Measurements from ENCODE around the gene ITGBL1.

The ITGBL1 gene

GRCh38 chr13:101634142-101634541, 181.7 kb downstream of the ITGBL1 start:
- no peak for FAIRE-seq

- no peak for FAIRE-seq
Measured at GRCh38 chr13:101639711-101640110, 187.2 kb downstream of the ITGBL1 start.

- peak; percentile 36 for FAIRE-seq
Measured at GRCh38 chr13:101640788-101641400, 188.4 kb downstream of the ITGBL1 start.

GRCh38 chr13:101645871-101646270, 193.4 kb downstream of the ITGBL1 start:
- FAIRE-seq = no peak

- FAIRE-seq = no peak
Measured at GRCh38 chr13:101647760-101648159, 195.3 kb downstream of the ITGBL1 start.

GRCh38 chr13:101648766-101649487, 196.5 kb downstream of the ITGBL1 start:
- FAIRE-seq = no peak

GRCh38 chr13:101649488-101650126, 197.1 kb downstream of the ITGBL1 start:
- no peak for FAIRE-seq

GRCh38 chr13:101654883-101655282, 202.4 kb downstream of the ITGBL1 start:
- FAIRE-seq = no peak

GRCh38 chr13:101655435-101655834, 203.0 kb downstream of the ITGBL1 start:
- no peak for FAIRE-seq

- FAIRE-seq = no peak
Measured at GRCh38 chr13:101660711-101661110, 208.2 kb downstream of the ITGBL1 start.

- no peak for FAIRE-seq
Measured at GRCh38 chr13:101661839-101662238, 209.4 kb downstream of the ITGBL1 start.

GRCh38 chr13:101673360-101674105, 221.1 kb downstream of the ITGBL1 start:
- FAIRE-seq = no peak

GRCh38 chr13:101681834-101682233, 229.4 kb downstream of the ITGBL1 start:
- FAIRE-seq = no peak

GRCh38 chr13:101686003-101686402, 233.5 kb downstream of the ITGBL1 start:
- FAIRE-seq = no peak

- no peak for FAIRE-seq
Measured at GRCh38 chr13:101690871-101691270, 238.4 kb downstream of the ITGBL1 start.

- no peak for FAIRE-seq
Measured at GRCh38 chr13:101691341-101691860, 238.9 kb downstream of the ITGBL1 start.

GRCh38 chr13:101695870-101696516, 243.5 kb downstream of the ITGBL1 start:
- FAIRE-seq = no peak

GRCh38 chr13:101697745-101698144, 245.3 kb downstream of the ITGBL1 start:
- no peak for FAIRE-seq

GRCh38 chr13:101698400-101698799, 245.9 kb downstream of the ITGBL1 start:
- no peak for FAIRE-seq

GRCh38 chr13:101700598-101700997, 248.1 kb downstream of the ITGBL1 start:
- no peak for FAIRE-seq

- no peak for FAIRE-seq
Measured at GRCh38 chr13:101703081-101703480, 250.6 kb downstream of the ITGBL1 start.

GRCh38 chr13:101703838-101704237, 251.4 kb downstream of the ITGBL1 start:
- no peak for FAIRE-seq

- FAIRE-seq = no peak
Measured at GRCh38 chr13:101706651-101707050, 254.2 kb downstream of the ITGBL1 start.
